Liver (tissue), 9 donors: ENCODE measurements around the gene BARX2. TPM values are rescaled to one million over a fixed set of nuclear protein-coding genes. Genes with fewer than 3 reads are reported as not detected.

Experiments
- DNase-seq: peaks from one replicate; pipeline ENCODE4 v3.0.0-alpha.2; 2017; ENCODE audit warnings: low spot score
- H3K27ac ChIP-seq, 2 donors: one replicate each; pipeline ENCODE4 v1.7.0; 2013; ENCODE audit warnings: inconsistent platforms in 2 of 2, low read length in 2 of 2, control low read depth in 1 of 2, low read depth in 1 of 2, mild to moderate bottlenecking in 1 of 2
- H3K27me3 ChIP-seq, 4 donors: one replicate each; pipeline versions ENCODE4 v1.6.1 to v1.7.0; 2013; ENCODE audit warnings: low read length in 3 of 4, inconsistent platforms in 1 of 4, mild to moderate bottlenecking in 1 of 4, moderate library complexity in 1 of 4; ENCODE audit not compliant: control insufficient read depth in 4 of 4, insufficient read depth in 4 of 4
- H3K36me3 ChIP-seq, 4 donors: one replicate each; pipeline versions ENCODE4 v1.6.1 to v1.7.0; 2013; ENCODE audit warnings: low read length in 3 of 4, mild to moderate bottlenecking in 3 of 4, low read depth in 1 of 4, moderate library complexity in 1 of 4; ENCODE audit not compliant: control insufficient read depth in 4 of 4, insufficient read depth in 3 of 4
- H3K4me1 ChIP-seq, 4 donors: one replicate each; pipeline versions ENCODE4 v1.6.1 to v1.7.0; 2013; ENCODE audit warnings: low read length in 3 of 4, mild to moderate bottlenecking in 3 of 4, moderate library complexity in 1 of 4; ENCODE audit not compliant: control insufficient read depth in 4 of 4, insufficient read depth in 4 of 4
- H3K4me3 ChIP-seq, 3 donors: one replicate each; pipeline versions ENCODE4 v1.6.1 to v1.7.0; 2013; ENCODE audit warnings: low read length in 3 of 3, control low read depth in 1 of 3, low read depth in 1 of 3, mild to moderate bottlenecking in 1 of 3
- H3K9ac ChIP-seq, 2 donors: one replicate each; pipeline ENCODE4 v1.7.0; 2013; ENCODE audit warnings: low read length in 2 of 2, mild to moderate bottlenecking in 2 of 2, moderate library complexity in 2 of 2, control low read depth in 1 of 2, low read depth in 1 of 2
- H3K9me3 ChIP-seq, 4 donors: one replicate each; pipeline versions ENCODE4 v1.6.1 to v1.7.0; 2013; ENCODE audit warnings: low read length in 3 of 4; ENCODE audit not compliant: control insufficient read depth in 4 of 4
- EGR1 ChIP-seq, 2 donors: IDR thresholded peaks; 2 replicates each; pipeline ENCODE4 v1.6.1; 2016 to 2018; ENCODE audit warnings: antibody characterized with exemption in 2 of 2, low read depth in 2 of 2
- FOXA1 ChIP-seq: IDR thresholded peaks from 2 replicates; pipeline ENCODE4 v1.6.1; 2016; ENCODE audit warnings: antibody characterized with exemption
- FOXA2 ChIP-seq: IDR thresholded peaks from 2 replicates; pipeline ENCODE4 v1.6.1; 2016; ENCODE audit warnings: antibody characterized with exemption
- GABPA ChIP-seq, 2 donors: IDR thresholded peaks in 1 of 2; conservative IDR thresholded peaks in 1 of 2; 2 replicates each; pipeline ENCODE4 v1.6.1; 2016; ENCODE audit warnings: antibody characterized with exemption in 2 of 2, mild to moderate bottlenecking in 1 of 2, moderate library complexity in 1 of 2
- HNF4A ChIP-seq, 2 donors: conservative IDR thresholded peaks; 2 replicates each; pipeline ENCODE4 v1.6.1; 2016; ENCODE audit warnings: antibody characterized with exemption in 2 of 2, mild to moderate bottlenecking in 2 of 2
- HNF4G ChIP-seq: IDR thresholded peaks from 2 replicates; pipeline ENCODE4 v1.6.1; 2016; ENCODE audit warnings: antibody characterized with exemption
- JUND ChIP-seq, 2 donors: IDR thresholded peaks; 2 replicates each; pipeline ENCODE4 v1.6.1; 2016; ENCODE audit warnings: antibody characterized with exemption in 2 of 2
- NR2F2 ChIP-seq: IDR thresholded peaks from 2 replicates; pipeline ENCODE4 v1.6.1; 2016; ENCODE audit warnings: antibody characterized with exemption
- RAD21 ChIP-seq, 2 donors: IDR thresholded peaks; 2 replicates each; pipeline ENCODE4 v1.6.1; 2016; ENCODE audit warnings: antibody characterized with exemption in 2 of 2, mild to moderate bottlenecking in 2 of 2
- RXRA ChIP-seq, 2 donors: IDR thresholded peaks; 2 replicates each; pipeline ENCODE4 v1.6.1; 2017 to 2018; ENCODE audit warnings: antibody characterized with exemption in 2 of 2, mild to moderate bottlenecking in 1 of 2
- SP1 ChIP-seq: IDR thresholded peaks from 2 replicates; pipeline ENCODE4 v1.6.1; 2018; ENCODE audit warnings: antibody characterized with exemption, mild to moderate bottlenecking
- TAF1 ChIP-seq: conservative IDR thresholded peaks from 2 replicates; pipeline ENCODE4 v1.6.1; 2016; ENCODE audit warnings: antibody characterized with exemption, mild to moderate bottlenecking
- YY1 ChIP-seq: IDR thresholded peaks from 2 replicates; pipeline ENCODE4 v1.6.1; 2016; ENCODE audit warnings: antibody characterized with exemption, mild to moderate bottlenecking
- WGBS: extraction: QIAGEN DNeasy Blood & Tissue Kit; methylation state at CpG from one replicate; pipeline ENCODE4 v1.1.7; 2013; 5-methylcytosine and 5-hydroxymethylcytosine counted together
- polyA plus RNA-seq, 2 donors: library from polyadenylated mRNA; stranded (reverse) in 1 of 2; unstranded in 1 of 2; fragments of 200-250 nt in 1 of 2; fragments of >200 nt in 1 of 2; fragmentation: Nextera tagmentation in 1 of 2; extraction: Ambion mirVana in 1 of 2; gene quantifications; one replicate each; pipeline versions ENCODE4 v1.2.1 to v1.2.3, GENCODE V29; 2013 to 2015
- total RNA-seq, 2 donors: library from RNA; depleted of rRNA; stranded (reverse); fragments of >200 nt; gene quantifications; one replicate each; pipeline ENCODE4 v1.2.3, GENCODE V29; 2014
- TF ChIP-seq, protein P1 (sequence below): IDR thresholded peaks from 2 replicates; pipeline ENCODE4 v1.6.1; 2016; ENCODE audit warnings: antibody characterized with exemption
- TF ChIP-seq, protein P2 (sequence below): IDR thresholded peaks from 2 replicates; pipeline ENCODE4 v1.6.1; 2016; ENCODE audit warnings: antibody characterized with exemption, mild to moderate bottlenecking
- TF ChIP-seq, protein P3 (sequence below): fragments of 150-350 bp; IDR thresholded peaks from 2 replicates; pipeline ENCODE4 v1.5.1; 2017; ENCODE audit warnings: improper control_type of control experiment, low read depth, low read length; ENCODE audit not compliant: missing input control
- TF ChIP-seq, protein P4 (sequence below): IDR thresholded peaks from 2 replicates; pipeline ENCODE4 v1.6.1; 2016; ENCODE audit warnings: antibody characterized with exemption
- TF ChIP-seq, protein P5 (sequence below): IDR thresholded peaks from 2 replicates; pipeline ENCODE4 v1.6.1; 2016; ENCODE audit warnings: antibody characterized with exemption
- donor health status: healthy.
- donor health status: healthy.
- donor health status: healthy.
- donor health status: healthy.
- donor health status: healthy.

BARX2 gene
- total and polyA plus RNA-seq, 4 donors: not detected

DNA sequence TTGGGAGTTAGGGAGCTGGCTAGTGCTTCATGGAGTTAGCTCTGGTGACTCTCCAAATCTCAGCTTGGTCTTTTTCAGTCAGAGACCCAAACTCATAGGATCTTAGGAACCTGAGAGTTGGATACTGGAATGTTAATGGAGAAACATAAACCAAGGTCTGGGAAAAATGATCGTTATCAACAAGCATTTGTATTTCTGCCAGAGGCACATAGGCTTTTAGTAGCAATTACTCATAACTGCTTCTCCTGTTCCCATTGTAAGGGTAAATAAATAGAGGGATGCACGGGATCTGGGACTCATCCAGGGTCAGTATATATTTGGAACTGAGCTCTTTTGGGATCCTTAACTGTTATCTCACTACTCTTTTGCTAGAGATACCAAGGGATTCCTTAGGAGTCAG lies 4.8 kb downstream of the BARX2 start:
- TF ChIP-seq TAF1: no peak
- TF ChIP-seq FOXA2: no peak
- TF ChIP-seq, protein P1, sequence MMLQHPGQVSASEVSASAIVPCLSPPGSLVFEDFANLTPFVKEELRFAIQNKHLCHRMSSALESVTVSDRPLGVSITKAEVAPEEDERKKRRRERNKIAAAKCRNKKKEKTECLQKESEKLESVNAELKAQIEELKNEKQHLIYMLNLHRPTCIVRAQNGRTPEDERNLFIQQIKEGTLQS: no peak
- no peak for TF ChIP-seq RAD21 (IDR thresholded peaks at IDR 0.05)
- no peak for TF ChIP-seq HNF4G
- TF ChIP-seq, protein P2, sequence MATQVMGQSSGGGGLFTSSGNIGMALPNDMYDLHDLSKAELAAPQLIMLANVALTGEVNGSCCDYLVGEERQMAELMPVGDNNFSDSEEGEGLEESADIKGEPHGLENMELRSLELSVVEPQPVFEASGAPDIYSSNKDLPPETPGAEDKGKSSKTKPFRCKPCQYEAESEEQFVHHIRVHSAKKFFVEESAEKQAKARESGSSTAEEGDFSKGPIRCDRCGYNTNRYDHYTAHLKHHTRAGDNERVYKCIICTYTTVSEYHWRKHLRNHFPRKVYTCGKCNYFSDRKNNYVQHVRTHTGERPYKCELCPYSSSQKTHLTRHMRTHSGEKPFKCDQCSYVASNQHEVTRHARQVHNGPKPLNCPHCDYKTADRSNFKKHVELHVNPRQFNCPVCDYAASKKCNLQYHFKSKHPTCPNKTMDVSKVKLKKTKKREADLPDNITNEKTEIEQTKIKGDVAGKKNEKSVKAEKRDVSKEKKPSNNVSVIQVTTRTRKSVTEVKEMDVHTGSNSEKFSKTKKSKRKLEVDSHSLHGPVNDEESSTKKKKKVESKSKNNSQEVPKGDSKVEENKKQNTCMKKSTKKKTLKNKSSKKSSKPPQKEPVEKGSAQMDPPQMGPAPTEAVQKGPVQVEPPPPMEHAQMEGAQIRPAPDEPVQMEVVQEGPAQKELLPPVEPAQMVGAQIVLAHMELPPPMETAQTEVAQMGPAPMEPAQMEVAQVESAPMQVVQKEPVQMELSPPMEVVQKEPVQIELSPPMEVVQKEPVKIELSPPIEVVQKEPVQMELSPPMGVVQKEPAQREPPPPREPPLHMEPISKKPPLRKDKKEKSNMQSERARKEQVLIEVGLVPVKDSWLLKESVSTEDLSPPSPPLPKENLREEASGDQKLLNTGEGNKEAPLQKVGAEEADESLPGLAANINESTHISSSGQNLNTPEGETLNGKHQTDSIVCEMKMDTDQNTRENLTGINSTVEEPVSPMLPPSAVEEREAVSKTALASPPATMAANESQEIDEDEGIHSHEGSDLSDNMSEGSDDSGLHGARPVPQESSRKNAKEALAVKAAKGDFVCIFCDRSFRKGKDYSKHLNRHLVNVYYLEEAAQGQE: no peak
- no peak for TF ChIP-seq FOXA1
- no peak for TF ChIP-seq SP1
- TF ChIP-seq NR2F2: no peak
- no peak for TF ChIP-seq GABPA (IDR thresholded peaks at IDR 0.05 in 1 of 2, conservative IDR thresholded peaks at IDR 0.05 in 1 of 2)
- TF ChIP-seq, protein P3, sequence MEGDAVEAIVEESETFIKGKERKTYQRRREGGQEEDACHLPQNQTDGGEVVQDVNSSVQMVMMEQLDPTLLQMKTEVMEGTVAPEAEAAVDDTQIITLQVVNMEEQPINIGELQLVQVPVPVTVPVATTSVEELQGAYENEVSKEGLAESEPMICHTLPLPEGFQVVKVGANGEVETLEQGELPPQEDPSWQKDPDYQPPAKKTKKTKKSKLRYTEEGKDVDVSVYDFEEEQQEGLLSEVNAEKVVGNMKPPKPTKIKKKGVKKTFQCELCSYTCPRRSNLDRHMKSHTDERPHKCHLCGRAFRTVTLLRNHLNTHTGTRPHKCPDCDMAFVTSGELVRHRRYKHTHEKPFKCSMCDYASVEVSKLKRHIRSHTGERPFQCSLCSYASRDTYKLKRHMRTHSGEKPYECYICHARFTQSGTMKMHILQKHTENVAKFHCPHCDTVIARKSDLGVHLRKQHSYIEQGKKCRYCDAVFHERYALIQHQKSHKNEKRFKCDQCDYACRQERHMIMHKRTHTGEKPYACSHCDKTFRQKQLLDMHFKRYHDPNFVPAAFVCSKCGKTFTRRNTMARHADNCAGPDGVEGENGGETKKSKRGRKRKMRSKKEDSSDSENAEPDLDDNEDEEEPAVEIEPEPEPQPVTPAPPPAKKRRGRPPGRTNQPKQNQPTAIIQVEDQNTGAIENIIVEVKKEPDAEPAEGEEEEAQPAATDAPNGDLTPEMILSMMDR: no peak
- no peak for TF ChIP-seq EGR1 (IDR thresholded peaks at IDR 0.05; ENCODE audit: low read depth in 2 of 2)
- TF ChIP-seq JUND (IDR thresholded peaks at IDR 0.05): no peak
- TF ChIP-seq, protein P4, sequence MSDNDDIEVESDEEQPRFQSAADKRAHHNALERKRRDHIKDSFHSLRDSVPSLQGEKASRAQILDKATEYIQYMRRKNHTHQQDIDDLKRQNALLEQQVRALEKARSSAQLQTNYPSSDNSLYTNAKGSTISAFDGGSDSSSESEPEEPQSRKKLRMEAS: no peak
- no peak for TF ChIP-seq YY1
- no peak for TF ChIP-seq HNF4A (conservative IDR thresholded peaks at IDR 0.05)
- no peak for TF ChIP-seq RXRA (IDR thresholded peaks at IDR 0.05)
- TF ChIP-seq, protein P5, sequence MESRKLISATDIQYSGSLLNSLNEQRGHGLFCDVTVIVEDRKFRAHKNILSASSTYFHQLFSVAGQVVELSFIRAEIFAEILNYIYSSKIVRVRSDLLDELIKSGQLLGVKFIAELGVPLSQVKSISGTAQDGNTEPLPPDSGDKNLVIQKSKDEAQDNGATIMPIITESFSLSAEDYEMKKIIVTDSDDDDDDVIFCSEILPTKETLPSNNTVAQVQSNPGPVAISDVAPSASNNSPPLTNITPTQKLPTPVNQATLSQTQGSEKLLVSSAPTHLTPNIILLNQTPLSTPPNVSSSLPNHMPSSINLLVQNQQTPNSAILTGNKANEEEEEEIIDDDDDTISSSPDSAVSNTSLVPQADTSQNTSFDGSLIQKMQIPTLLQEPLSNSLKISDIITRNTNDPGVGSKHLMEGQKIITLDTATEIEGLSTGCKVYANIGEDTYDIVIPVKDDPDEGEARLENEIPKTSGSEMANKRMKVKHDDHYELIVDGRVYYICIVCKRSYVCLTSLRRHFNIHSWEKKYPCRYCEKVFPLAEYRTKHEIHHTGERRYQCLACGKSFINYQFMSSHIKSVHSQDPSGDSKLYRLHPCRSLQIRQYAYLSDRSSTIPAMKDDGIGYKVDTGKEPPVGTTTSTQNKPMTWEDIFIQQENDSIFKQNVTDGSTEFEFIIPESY: no peak
- H3K9me3 ChIP-seq: peaks cover 0 to 3% (median 0%) of the 10 kb centered on the region in 4 donors
- DNase-seq: no peak
- no peak overlapping the region for H3K9ac ChIP-seq
- WGBS: 77% methylated on average over 2 of the region's 2 CpGs
- peaks cover under 1 to 7% (median 5%) of the 10 kb centered on the region in 4 donors for H3K4me1 ChIP-seq
- H3K27me3 ChIP-seq: peaks cover 0 to 18% (median 9%) of the 10 kb centered on the region in 4 donors
- no peaks in the 10 kb centered on the region for H3K36me3 ChIP-seq
- no peak overlapping the region for H3K27ac ChIP-seq
- H3K4me3 ChIP-seq: no peak overlapping the region
